ENCODE data around the gene FMO3. TPM values are rescaled to one million over a fixed set of nuclear protein-coding genes. Genes with fewer than 3 reads are reported as not detected.

Gene FMO3
- total RNA-seq, 1 experiment from 2014 or later = not detected

GRCh38 chr1:171142416-171143385 is 52.0 kb downstream of the FMO3 start:
- CTCF ChIA-PET = interaction anchor here (2.3 to 2.9 kb wide), 3 partner anchors 84 to 176 kb away, joined by 10 to 19 read pairs (median 12); partner anchors contain the start of gene FMO4
- TF ChIP-seq ESRRA (CRISPR knock-in tag; IDR thresholded peaks at IDR 0.05; ENCODE audit: borderline replicate concordance) (no peak), TP53 (CRISPR knock-in tag; IDR thresholded peaks at IDR 0.05) (no peak), HMGXB4 (CRISPR knock-in tag; IDR thresholded peaks at IDR 0.05) (no peak), IRF1 (CRISPR knock-in tag; IDR thresholded peaks at IDR 0.05) (no peak), NR3C1 (CRISPR knock-in tag; conservative IDR thresholded peaks at IDR 0.05; ENCODE audit: low read depth) (no peak), ZNF232 (CRISPR knock-in tag; IDR thresholded peaks at IDR 0.05) (no peak)
- ATAC-seq (peak; percentile 70), DNase-seq (ENCODE audit: low spot score) (no peak)
- POLR2A ChIA-PET = no interaction called here
- no peaks in the 10 kb centered on the region for H3K9me3 Mint-ChIP-seq
- peaks cover 31% of the 10 kb centered on the region for H3K4me1 Mint-ChIP-seq
- no peak overlapping the region for H3K4me3 Mint-ChIP-seq
- no peaks in the 10 kb centered on the region for H3K27me3 Mint-ChIP-seq (ENCODE audit: low read depth)
- H3K36me3 Mint-ChIP-seq = no peaks in the 10 kb centered on the region
- H3K27ac Mint-ChIP-seq = peak overlapping the region; percentile 50

- no peaks in the 10 kb centered on the region for H3K27me3 Mint-ChIP-seq (ENCODE audit: low read depth)
- ChIA-PET POLR2A (no interaction called here), CTCF (no interaction called here)
- no peak for TF ChIP-seq GABPB1 (CRISPR knock-in tag; IDR thresholded peaks at IDR 0.05)
- TF ChIP-seq TEAD1 (CRISPR knock-in tag; IDR thresholded peaks at IDR 0.05) = no peak
- no peak for TF ChIP-seq USF2 (CRISPR knock-in tag; IDR thresholded peaks at IDR 0.05)
- TF ChIP-seq IRF1 (CRISPR knock-in tag; IDR thresholded peaks at IDR 0.05) = no peak
- no peak for TF ChIP-seq RORB (CRISPR knock-in tag; IDR thresholded peaks at IDR 0.05)
- TF ChIP-seq ZNF416 (CRISPR knock-in tag; IDR thresholded peaks at IDR 0.05) = no peak
- no peak for TF ChIP-seq ERG (CRISPR knock-in tag; IDR thresholded peaks at IDR 0.05)
- TF ChIP-seq JAZF1 (CRISPR knock-in tag; IDR thresholded peaks at IDR 0.05) = no peak
- TF ChIP-seq NR1H2 (CRISPR knock-in tag; IDR thresholded peaks at IDR 0.05) = no peak
- H3K27ac Mint-ChIP-seq = no peak overlapping the region
- no peaks in the 10 kb centered on the region for H3K36me3 Mint-ChIP-seq
- H3K4me3 Mint-ChIP-seq = no peak overlapping the region
- no peaks in the 10 kb centered on the region for H3K9me3 Mint-ChIP-seq
- ATAC-seq = no peak
- peaks cover 19% of the 10 kb centered on the region for H3K4me1 Mint-ChIP-seq
- no peak for DNase-seq (ENCODE audit: low spot score)
Measured at GRCh38 chr1:171150156-171150555, 59.5 kb downstream of the FMO3 start.

GRCh38 chr1:171152549-171152948 is 61.8 kb downstream of the FMO3 start:
- no peak for ATAC-seq
- Mint-ChIP-seq H3K4me3 (no peak overlapping the region), H3K36me3 (no peaks in the 10 kb centered on the region), H3K27ac (no peak overlapping the region), H3K4me1 (peaks cover 12% of the 10 kb centered on the region), H3K27me3 (ENCODE audit: low read depth) (no peaks in the 10 kb centered on the region), H3K9me3 (no peaks in the 10 kb centered on the region)
- ChIA-PET CTCF (interaction anchor here (1.8 kb wide), 1 partner anchor 186 kb away, joined by 4 read pairs; no protein-coding TSS in a partner anchor), POLR2A (no interaction called here)
- no peak for DNase-seq (ENCODE audit: low spot score)
- no peak for TF ChIP-seq ARID4B (CRISPR knock-in tag; IDR thresholded peaks at IDR 0.05; ENCODE audit: borderline replicate concordance)
- no peak for TF ChIP-seq ZMAT4 (CRISPR knock-in tag; IDR thresholded peaks at IDR 0.05)
- no peak for TF ChIP-seq ZBTB21 (CRISPR knock-in tag; IDR thresholded peaks at IDR 0.05; ENCODE audit: borderline replicate concordance)
- TF ChIP-seq ATF6 (CRISPR knock-in tag; IDR thresholded peaks at IDR 0.05) = no peak
